C4-2B (cell line): Measurements from ENCODE around the gene SULT1B1.
"Not testable (repeated sequence)": the region's sequence is repeated elsewhere in the genome, so short reads cannot be mapped to it uniquely, and the experiment has no call there.

ENCODE experiments used
- H3K27ac ChIP-seq: fragments of 450-650 bp; 2 replicates; pipeline ENCODE4 v1.5.1; 2017
- CTCF ChIP-seq: fragments of 450-650 bp; conservative IDR thresholded peaks from 2 replicates; pipeline ENCODE4 v1.5.1; 2017; ENCODE audit warnings: mild to moderate bottlenecking
- ZFX ChIP-seq: fragments of 450-650 bp; IDR thresholded peaks from 2 replicates; pipeline ENCODE4 v1.6.1; 2017

Gene SULT1B1

GRCh38 chr4:69781458-69782418 lies 21.3 kb upstream of the SULT1B1 start:
- TF ChIP-seq CTCF, result no peak
- no peak for TF ChIP-seq ZFX
- no peak overlapping the region for H3K27ac ChIP-seq

GRCh38 chr4:69780141-69780540 lies 19.7 kb upstream of the SULT1B1 start:
- TF ChIP-seq CTCF (no peak), ZFX (no peak)
- H3K27ac ChIP-seq, result no peak overlapping the region

- H3K27ac ChIP-seq, result no peak overlapping the region
- TF ChIP-seq ZFX, result no peak
- no peak for TF ChIP-seq CTCF
Measured at GRCh38 chr4:69776696-69777095, 16.3 kb upstream of the SULT1B1 start.

GRCh38 chr4:69775321-69775867 lies 15.0 kb upstream of the SULT1B1 start:
- H3K27ac ChIP-seq, result no peak overlapping the region
- TF ChIP-seq CTCF (no peak), ZFX (no peak)

- TF ChIP-seq ZFX (no peak), CTCF (no peak)
Measured at GRCh38 chr4:69773484-69773883, 13.1 kb upstream of the SULT1B1 start.

GRCh38 chr4:69768554-69768953 lies 8.1 kb upstream of the SULT1B1 start:
- not testable (repeated sequence) for H3K27ac ChIP-seq

More at GRCh38 chr4:69773484-69773883, 13.1 kb upstream of the SULT1B1 start:
- no peak overlapping the region for H3K27ac ChIP-seq

- no peak overlapping the region for H3K27ac ChIP-seq
- no peak for TF ChIP-seq CTCF
Measured at GRCh38 chr4:69765751-69766150, 5.3 kb upstream of the SULT1B1 start.
